Large intestine (tissue), 1 donor: ENCODE data around the gene G6PC2. TPM values are rescaled to one million over a fixed set of nuclear protein-coding genes. Genes with fewer than 3 reads are reported as not detected.

Experiments
- polyA plus RNA-seq: library from polyadenylated mRNA; unstranded; fragments of 120-200 nt; gene quantifications from one replicate; pipeline ENCODE4 v1.2.1, GENCODE V29; 2013

The G6PC2 gene
- polyA plus RNA-seq, 1 donor: 0.19 TPM

Other genes with a start within 250 kb of the G6PC2 start
- 52.7 TPM for gene NOSTRIN, start 98.7 kb upstream of the G6PC2 start, polyA plus RNA-seq
- 7.4 TPM for gene SPC25, start 10.9 kb upstream of the G6PC2 start, polyA plus RNA-seq
- 5.3 TPM for gene ABCB11, start 130.0 kb downstream of the G6PC2 start, polyA plus RNA-seq
- gene DHRS9, start 168.3 kb downstream of the G6PC2 start, polyA plus RNA-seq: 0.48 TPM